AG20443 (cell line): ENCODE measurements around the gene CPED1.
"Not testable (repeated sequence)": the region's sequence is repeated elsewhere in the genome, so short reads cannot be mapped to it uniquely, and the experiment has no call there.

Experiments used
- DNase-seq: peaks from one replicate; pipeline ENCODE4 v3.0.0; 2012; ENCODE audit warnings: low spot score, mixed read lengths

The CPED1 gene

DNA sequence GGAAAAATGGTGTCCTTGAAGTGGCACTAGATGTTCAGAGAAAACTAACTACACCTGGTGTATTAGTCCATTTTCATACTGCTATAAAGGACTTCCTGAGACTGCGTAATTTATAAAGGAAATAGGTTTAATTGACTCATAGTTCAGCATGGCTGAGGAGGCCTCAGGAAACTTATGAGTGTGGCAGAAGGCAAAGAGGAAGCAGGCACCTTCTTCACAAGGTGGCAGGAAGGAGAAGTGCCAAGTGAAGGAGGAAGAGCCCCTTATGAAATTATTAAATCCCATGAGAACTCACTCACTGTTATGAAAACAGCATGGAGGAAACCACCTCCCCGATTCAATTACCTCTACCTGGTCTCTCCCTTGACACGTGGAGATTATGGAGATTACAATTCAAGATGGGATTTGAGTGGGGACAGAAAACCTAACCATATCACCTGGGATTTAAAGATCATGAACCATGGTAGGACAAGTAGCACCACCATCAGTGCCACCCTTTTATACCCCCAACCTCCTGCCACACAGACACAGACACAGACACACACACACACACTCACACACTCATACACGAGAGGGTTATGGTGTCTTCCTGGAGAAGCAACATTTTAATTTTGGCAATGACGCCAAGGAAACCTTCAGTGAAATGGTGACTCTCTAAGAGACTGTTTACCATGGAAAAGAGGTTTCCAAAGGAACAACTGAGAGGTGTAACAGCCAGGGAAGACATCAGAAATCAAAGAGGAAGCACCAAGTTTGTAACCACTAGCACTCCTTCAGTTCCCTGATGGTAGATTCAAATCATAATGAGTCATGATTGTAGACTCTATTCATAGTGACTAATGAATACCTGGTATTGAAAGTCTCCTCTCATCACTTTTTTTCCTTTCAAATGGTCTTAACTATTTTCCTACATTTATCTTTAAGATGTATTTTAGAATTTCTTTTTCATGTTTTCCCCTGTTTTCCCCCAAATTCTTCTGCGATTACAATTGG is 298.5 kb downstream of the CPED1 start:
- peak; percentile 21 for DNase-seq

DNA sequence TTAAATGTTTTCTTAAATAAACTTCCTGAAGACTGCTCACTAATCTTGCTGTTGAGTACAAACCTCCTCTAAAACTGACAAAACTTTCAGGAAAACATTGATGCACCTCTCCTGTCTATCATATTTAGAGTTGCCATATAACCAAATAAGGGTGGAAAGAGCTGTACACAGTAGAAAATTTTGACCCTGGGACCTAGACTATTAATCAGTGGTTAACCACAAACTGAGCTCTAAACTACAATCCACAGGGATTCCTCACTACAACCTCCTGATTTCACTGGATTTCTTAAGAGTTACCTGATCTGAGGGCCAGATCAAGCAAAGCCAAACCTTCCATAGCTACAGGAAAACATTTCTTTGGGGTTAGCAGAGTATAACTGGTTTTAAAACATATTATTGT is 300.4 kb downstream of the CPED1 start:
- DNase-seq: peak; percentile 34

- not testable (repeated sequence) for DNase-seq
Observed at GRCh38 chr7:121289930-121290329, 301.4 kb downstream of the CPED1 start.

DNA sequence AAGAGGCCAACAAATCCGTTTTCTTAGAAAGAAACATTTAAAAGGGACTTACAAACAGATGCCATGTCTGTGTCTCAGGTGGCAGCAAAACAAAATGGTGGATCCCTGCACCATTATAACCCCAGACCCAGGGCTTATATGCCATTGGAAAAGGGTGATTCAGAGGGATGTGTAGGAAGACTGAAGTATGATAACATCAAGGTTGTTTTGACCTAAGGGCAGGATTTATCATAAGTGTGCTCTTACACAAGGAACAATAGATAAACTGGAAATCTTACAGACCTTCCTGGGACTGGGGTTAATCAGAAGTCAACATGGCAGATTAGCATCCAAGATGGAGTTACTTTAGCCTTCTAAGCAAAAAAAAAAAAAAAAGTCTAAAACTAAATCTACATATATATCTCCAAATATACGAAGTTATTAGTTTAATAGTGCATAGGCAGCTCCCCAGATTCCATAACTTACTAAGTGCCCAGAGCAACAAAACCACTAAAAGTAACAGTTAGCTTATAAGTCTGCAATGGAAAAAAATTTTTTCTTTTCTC is 306.0 kb downstream of the CPED1 start:
- no peak for DNase-seq

- DNase-seq: no peak
Observed at GRCh38 chr7:121297843-121298242, 309.3 kb downstream of the CPED1 start.

DNA sequence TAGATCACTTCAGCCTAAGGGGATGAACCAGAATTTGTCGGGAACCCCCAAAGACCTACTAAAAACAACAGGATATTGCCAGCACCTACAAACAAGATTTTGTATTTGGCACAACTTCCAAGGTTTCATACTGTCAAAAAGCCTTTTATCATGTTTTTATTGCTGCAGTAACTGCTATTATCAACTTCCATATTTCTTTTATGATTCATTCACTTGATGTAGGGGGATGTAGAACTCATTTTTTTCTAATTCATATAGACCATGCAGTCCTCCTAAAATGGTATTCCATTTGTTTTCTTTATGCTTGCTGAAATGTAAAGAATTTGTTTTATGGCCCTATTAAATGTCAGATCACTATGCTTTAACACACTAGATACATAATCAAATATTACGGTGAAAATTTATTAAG is 310.3 kb downstream of the CPED1 start:
- no peak for DNase-seq

DNA sequence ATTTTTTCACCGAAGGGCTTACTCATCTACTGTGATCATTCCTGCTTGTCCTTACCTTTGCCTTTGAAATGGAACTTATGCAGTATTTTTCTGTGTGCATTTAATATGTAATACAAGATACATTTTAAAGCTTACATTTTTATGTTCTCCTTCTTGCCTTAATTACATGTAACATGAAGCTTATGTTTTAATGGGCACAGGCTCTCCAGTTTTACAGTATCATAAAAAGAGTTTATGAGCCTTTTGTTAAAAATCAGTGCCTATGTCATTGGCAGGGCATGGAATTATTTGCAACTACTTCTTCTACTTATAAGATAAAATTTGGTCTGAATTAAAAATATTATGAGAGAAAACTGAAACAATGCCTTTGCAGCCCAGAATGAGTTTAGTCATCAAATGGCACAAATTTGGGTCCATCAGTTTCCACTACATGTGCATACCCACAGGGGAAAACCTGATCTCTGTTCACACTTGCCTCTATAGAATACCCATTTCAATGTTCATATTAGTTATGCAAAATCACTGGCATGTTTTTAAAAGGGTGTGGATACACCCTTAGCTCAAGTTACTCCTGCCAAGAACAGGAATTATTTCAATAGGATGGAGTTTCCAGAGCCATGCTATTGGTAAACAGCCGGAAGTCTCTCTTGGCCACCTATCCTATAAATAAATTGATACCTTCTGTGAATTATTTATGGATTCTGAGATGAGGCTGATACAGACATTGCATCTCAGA is 312.3 kb downstream of the CPED1 start:
- no peak for DNase-seq

DNA sequence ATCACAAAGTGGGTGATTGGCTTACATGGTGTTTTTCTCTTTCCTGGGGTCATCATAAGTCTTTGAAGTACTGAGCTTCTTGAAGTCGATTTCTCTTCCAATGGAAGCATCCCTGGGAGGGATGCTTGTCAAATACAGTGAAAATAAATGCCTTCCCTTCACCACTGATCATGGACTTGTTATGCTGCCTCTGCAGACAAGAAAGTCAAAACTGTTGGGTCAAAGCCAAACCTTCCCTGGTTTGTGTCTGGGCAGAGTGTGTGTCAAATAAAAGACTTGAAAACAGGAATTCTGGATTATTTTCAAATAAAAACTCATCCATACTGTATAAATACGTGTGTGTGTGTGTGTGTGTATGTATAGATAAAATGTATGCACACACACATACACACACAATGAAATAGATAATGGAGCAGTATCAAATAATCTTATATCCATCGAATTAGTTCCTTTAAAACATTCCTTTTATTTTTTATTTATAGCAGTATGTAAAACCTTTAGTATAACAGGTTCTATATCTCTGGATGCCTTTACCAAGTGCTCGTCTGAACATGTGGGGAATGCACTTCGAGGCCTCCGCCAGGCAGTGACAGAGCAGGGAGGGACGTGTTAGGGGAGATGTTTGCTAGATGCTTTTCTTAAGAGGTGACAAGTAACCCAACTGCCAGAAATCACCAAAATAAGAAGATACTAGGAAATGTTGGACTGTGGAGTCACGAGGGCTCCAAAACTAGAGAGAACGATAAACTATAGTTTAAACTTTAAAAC is 313.1 kb downstream of the CPED1 start:
- DNase-seq: no peak

GRCh38 chr7:121302214-121302745 is 313.8 kb downstream of the CPED1 start:
- peak; percentile 53 for DNase-seq

GRCh38 chr7:121303422-121304101 is 315.1 kb downstream of the CPED1 start:
- DNase-seq: no peak

DNA sequence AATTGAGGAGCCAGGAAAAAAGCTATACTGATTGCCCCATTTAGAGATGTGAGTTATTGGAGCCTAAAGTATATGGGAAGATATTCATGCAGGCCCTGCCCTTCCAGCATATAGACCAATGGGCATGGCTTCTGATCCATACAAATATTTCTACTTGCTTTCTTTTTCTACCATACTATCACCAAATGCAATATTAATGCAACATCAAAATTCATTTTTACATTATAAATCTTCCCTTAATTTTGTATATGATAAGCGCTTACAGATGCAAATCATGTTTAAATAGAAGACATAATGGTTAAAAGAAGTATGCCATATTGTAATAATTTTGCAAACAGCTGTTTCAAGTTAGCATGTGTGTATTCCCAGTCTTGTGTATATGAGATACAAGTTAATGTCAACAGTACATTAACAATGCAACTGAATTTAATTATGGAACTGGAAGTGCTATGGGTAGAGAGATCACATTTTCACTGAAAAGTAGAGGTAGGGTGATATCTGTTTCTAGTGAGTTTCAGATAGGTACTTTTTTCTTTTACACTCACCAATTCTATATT is 315.7 kb downstream of the CPED1 start:
- no peak for DNase-seq

DNA sequence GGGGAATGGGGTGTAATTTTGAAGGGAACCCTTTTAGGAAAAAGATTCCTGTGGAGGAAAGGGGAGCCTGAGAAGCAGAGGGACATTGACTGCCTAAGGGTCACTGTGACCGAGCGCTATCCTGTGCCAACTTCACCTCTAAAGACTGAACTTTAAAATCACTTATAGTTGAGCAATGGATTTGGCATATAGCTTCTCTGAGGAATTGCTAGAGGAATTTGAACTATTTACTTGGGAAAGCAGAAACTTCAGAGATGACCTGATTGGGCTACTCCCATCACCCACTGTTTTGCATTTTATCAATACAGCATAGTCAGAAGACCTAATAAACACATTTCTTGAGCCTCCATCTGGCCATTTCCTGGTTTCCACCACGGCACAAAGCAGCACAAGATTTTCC is 316.6 kb downstream of the CPED1 start:
- peak; percentile 51 for DNase-seq

GRCh38 chr7:121306565-121306964 is 318.1 kb downstream of the CPED1 start:
- no peak for DNase-seq

- no peak for DNase-seq
Observed at GRCh38 chr7:121307021-121307574, 318.6 kb downstream of the CPED1 start.

- DNase-seq: no peak
Observed at GRCh38 chr7:121313220-121313792, 324.8 kb downstream of the CPED1 start.

DNA sequence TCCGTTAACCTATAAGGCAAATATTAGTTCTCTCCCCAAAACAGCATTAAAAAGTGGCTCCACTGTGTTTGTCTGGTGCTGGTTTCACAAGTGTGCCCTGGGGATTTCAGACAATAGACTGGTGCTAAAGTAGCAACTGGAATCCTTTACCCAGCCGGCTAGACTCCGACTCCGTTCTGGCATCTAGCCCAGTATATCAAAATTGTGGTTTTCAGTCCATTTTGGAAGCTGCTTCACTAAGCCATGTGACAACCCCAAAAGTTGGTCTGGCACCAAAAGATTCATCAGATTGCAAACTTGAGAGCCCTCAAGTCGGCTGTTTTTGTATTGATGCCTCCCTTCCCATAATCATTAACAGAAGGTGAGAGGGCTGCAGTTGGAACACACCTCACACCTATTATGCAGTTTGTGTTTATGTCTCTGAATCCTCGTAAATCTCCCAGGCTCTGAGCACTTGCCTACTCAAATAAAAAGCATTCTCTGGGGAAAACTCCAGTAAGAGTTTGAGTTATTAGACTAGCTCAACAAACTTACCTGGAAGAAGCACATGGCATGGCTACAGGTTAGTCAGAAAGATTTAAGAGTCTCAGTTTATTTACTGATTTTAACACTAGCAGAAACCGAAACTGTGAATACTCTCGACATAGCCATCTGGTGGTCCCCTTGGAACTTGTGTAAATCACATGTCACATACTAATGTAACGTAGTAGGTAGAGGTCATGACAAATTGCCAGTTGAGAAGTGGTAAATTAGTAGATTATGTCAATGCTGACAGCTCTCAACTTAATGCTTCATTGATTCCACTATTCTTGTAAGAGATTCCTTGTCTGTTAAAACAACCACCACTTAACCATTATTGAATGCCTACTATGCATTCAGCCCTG is 325.5 kb downstream of the CPED1 start:
- DNase-seq: peak; percentile 44

GRCh38 chr7:121315170-121315569 is 326.7 kb downstream of the CPED1 start:
- DNase-seq: not testable (repeated sequence)

- DNase-seq: no peak
Observed at GRCh38 chr7:121322460-121322859, 333.9 kb downstream of the CPED1 start.
